OCI-LY1 (cell line): ENCODE results near the gene GPR155.

Experiments used
- H2AFZ ChIP-seq: fragments of 200-600 bp; sonication (generic), shearing (Covaris generic); 2 replicates; pipeline ENCODE4 v1.6.0; 2014; ENCODE audit warnings: antibody characterized with exemption, mild to moderate bottlenecking, low read length
- H3F3A ChIP-seq: fragments of 200-600 bp; sonication (generic), shearing (Covaris generic); 2 replicates; pipeline ENCODE4 v1.6.0; 2014; ENCODE audit warnings: mild to moderate bottlenecking, antibody characterized with exemption, low read length, moderate library complexity; ENCODE audit not compliant: insufficient read depth
- H3K27ac ChIP-seq: fragments of 200-600 bp; sonication (generic); 2 replicates; pipeline ENCODE4 v1.5.1; 2014; ENCODE audit warnings: low read length, mixed run types, mild to moderate bottlenecking, low read depth; ENCODE audit not compliant: poor library complexity, severe bottlenecking
- H3K27me3 ChIP-seq: fragments of 200-600 bp; sonication (generic); 2 replicates; pipeline ENCODE4 v1.6.0; 2014; ENCODE audit warnings: antibody characterized with exemption, mild to moderate bottlenecking, low read length, moderate library complexity; ENCODE audit not compliant: insufficient read depth
- H3K36me3 ChIP-seq: fragments of 200-600 bp; sonication (generic); 2 replicates; pipeline ENCODE4 v1.6.1; 2014; ENCODE audit warnings: mild to moderate bottlenecking, antibody characterized with exemption, low read length, moderate library complexity, mixed read lengths; ENCODE audit not compliant: insufficient read depth
- H3K4me1 ChIP-seq: fragments of 200-600 bp; sonication (generic); 2 replicates; pipeline ENCODE4 v1.5.1; 2014; ENCODE audit warnings: mild to moderate bottlenecking, low read length, moderate library complexity; ENCODE audit not compliant: insufficient read depth, severe bottlenecking
- H3K4me2 ChIP-seq: fragments of 200-600 bp; sonication (generic), shearing (Covaris generic); 2 replicates; pipeline ENCODE4 v1.6.1; 2014; ENCODE audit warnings: low read length
- H3K4me3 ChIP-seq: fragments of 200-600 bp; sonication (generic); 2 replicates; pipeline ENCODE4 v1.5.1; 2014; ENCODE audit warnings: low read length, low read depth, mild to moderate bottlenecking, mixed read lengths; ENCODE audit not compliant: poor library complexity, severe bottlenecking
- H3K79me2 ChIP-seq: fragments of 200-600 bp; shearing (Covaris generic); 2 replicates; pipeline ENCODE4 v1.6.1; 2016; ENCODE audit warnings: mixed run types, low read length, mixed read lengths; ENCODE audit not compliant: insufficient read depth
- H3K9ac ChIP-seq: fragments of 200-600 bp; sonication (generic), shearing (Covaris generic); 2 replicates; pipeline ENCODE4 v1.6.1; 2014; ENCODE audit warnings: mild to moderate bottlenecking, low read length, mixed read lengths
- H3K9me2 ChIP-seq: fragments of 200-600 bp; sonication (generic), shearing (Covaris generic); 2 replicates; pipeline ENCODE4 v1.6.1; 2014; ENCODE audit warnings: low read depth, mild to moderate bottlenecking, low read length, mixed read lengths
- H3K9me3 ChIP-seq: fragments of 200-600 bp; shearing (Covaris generic); 2 replicates; pipeline ENCODE4 v1.6.1; 2014; ENCODE audit warnings: low read length, mixed read lengths
- H4K20me1 ChIP-seq: fragments of 200-600 bp; sonication (generic), shearing (Covaris generic); 2 replicates; pipeline ENCODE4 v1.6.0; 2016; ENCODE audit warnings: mild to moderate bottlenecking, low read length; ENCODE audit not compliant: insufficient read depth
- CTCF ChIP-seq: fragments of 200-600 bp; sonication (generic), shearing (Covaris generic); IDR thresholded peaks from 2 replicates; pipeline ENCODE4 v1.5.1; 2017; ENCODE audit warnings: mild to moderate bottlenecking, antibody characterized with exemption, low read length, moderate library complexity, mixed read lengths
- EZH2 ChIP-seq: fragments of 200-600 bp; sonication (generic), shearing (Covaris generic); IDR thresholded peaks from 2 replicates; pipeline ENCODE4 v1.8.0; 2017; ENCODE audit warnings: borderline replicate concordance, mixed run types, mild to moderate bottlenecking, antibody characterized with exemption, low read length, moderate library complexity, mixed read lengths

The GPR155 gene

GRCh38 chr2:174510583-174511189 lies 23.9 kb upstream of the GPR155 start:
- Histone ChIP-seq H3K4me2 (no peak overlapping the region), H3F3A (no peaks in the 10 kb centered on the region), H3K79me2 (no peaks in the 10 kb centered on the region), H2AFZ (no peak overlapping the region), H3K4me1 (no peaks in the 10 kb centered on the region), H3K9me2 (no peaks in the 10 kb centered on the region), H3K27me3 (no peaks in the 10 kb centered on the region), H3K4me3 (no peak overlapping the region), H3K36me3 (no peaks in the 10 kb centered on the region; the same call in 1 of the 2 replicates), H4K20me1 (no peaks in the 10 kb centered on the region), H3K27ac (no peak overlapping the region), H3K9ac (no peak overlapping the region), H3K9me3 (peaks cover 15% of the 10 kb centered on the region)
- no peak for TF ChIP-seq CTCF
- TF ChIP-seq EZH2 = no peak

GRCh38 chr2:174503161-174503809 lies 16.5 kb upstream of the GPR155 start:
- Histone ChIP-seq H3K4me1 (no peaks in the 10 kb centered on the region), H3K36me3 (no peaks in the 10 kb centered on the region), H3K9ac (no peak overlapping the region), H3K9me2 (no peaks in the 10 kb centered on the region), H3F3A (no peaks in the 10 kb centered on the region), H4K20me1 (no peaks in the 10 kb centered on the region), H3K4me3 (no peak overlapping the region), H3K27me3 (no peaks in the 10 kb centered on the region), H3K79me2 (no peaks in the 10 kb centered on the region), H3K9me3 (0 out of 2 replicates have a peak, but pooled peaks cover 3% of the 10 kb centered on the region), H3K4me2 (no peak overlapping the region), H3K27ac (no peak overlapping the region), H2AFZ (no peak overlapping the region)
- TF ChIP-seq CTCF (no peak), EZH2 (no peak)

- no peaks in the 10 kb centered on the region for H3K36me3 ChIP-seq
- no peaks in the 10 kb centered on the region for H3K9me2 ChIP-seq
- no peak overlapping the region for H3K27ac ChIP-seq
- no peak overlapping the region for H2AFZ ChIP-seq
- no peak overlapping the region for H3K4me2 ChIP-seq
- no peak overlapping the region for H3K9ac ChIP-seq
- peaks cover 2% of the 10 kb centered on the region for H3K4me1 ChIP-seq
- H3F3A ChIP-seq = no peaks in the 10 kb centered on the region
- no peaks in the 10 kb centered on the region for H3K27me3 ChIP-seq
- no peak for TF ChIP-seq EZH2
- H3K79me2 ChIP-seq = no peaks in the 10 kb centered on the region
- no peaks in the 10 kb centered on the region for H3K9me3 ChIP-seq
- H4K20me1 ChIP-seq = no peaks in the 10 kb centered on the region
- H3K4me3 ChIP-seq = no peak overlapping the region
Observed at GRCh38 chr2:174499371-174499770, 12.5 kb upstream of the GPR155 start.
